GM23338 (cell line): ENCODE results near the gene DEPDC5.

Experiments
- EZH2 ChIP-seq: fragments of 200-600 bp; sonication (generic); IDR thresholded peaks from one replicate; pipeline ENCODE4 v1.8.0; 2017; ENCODE audit warnings: antibody characterized with exemption, mild to moderate bottlenecking, low read depth; ENCODE audit not compliant: unreplicated experiment
- EZH2phosphoT487 ChIP-seq: fragments of 200-600 bp; sonication (generic); IDR thresholded peaks from one replicate; pipeline ENCODE4 v1.8.1; 2018; ENCODE audit warnings: antibody characterized with exemption; ENCODE audit not compliant: unreplicated experiment
- POLR2AphosphoS5 ChIP-seq: IDR thresholded peaks from 2 replicates; pipeline ENCODE4 v1.6.1; 2016; ENCODE audit warnings: antibody characterized with exemption, low read depth
- TF ChIP-seq, protein P1 (sequence below), 2 experiments: fragments of 200-600 bp in 1 of 2; sonication (generic) in 1 of 2; conservative IDR thresholded peaks; 2 replicates each; pipeline versions ENCODE4 v1.5.1 to v1.6.1; 2016 to 2017; ENCODE audit warnings: antibody characterized with exemption in 2 of 2, low read depth in 2 of 2, mild to moderate bottlenecking in 2 of 2, moderate library complexity in 1 of 2
- TF ChIP-seq, protein P2 (sequence below): IDR thresholded peaks from 2 replicates; pipeline ENCODE4 v1.6.1; 2016; ENCODE audit warnings: antibody characterized with exemption

- TF ChIP-seq, protein P1, sequence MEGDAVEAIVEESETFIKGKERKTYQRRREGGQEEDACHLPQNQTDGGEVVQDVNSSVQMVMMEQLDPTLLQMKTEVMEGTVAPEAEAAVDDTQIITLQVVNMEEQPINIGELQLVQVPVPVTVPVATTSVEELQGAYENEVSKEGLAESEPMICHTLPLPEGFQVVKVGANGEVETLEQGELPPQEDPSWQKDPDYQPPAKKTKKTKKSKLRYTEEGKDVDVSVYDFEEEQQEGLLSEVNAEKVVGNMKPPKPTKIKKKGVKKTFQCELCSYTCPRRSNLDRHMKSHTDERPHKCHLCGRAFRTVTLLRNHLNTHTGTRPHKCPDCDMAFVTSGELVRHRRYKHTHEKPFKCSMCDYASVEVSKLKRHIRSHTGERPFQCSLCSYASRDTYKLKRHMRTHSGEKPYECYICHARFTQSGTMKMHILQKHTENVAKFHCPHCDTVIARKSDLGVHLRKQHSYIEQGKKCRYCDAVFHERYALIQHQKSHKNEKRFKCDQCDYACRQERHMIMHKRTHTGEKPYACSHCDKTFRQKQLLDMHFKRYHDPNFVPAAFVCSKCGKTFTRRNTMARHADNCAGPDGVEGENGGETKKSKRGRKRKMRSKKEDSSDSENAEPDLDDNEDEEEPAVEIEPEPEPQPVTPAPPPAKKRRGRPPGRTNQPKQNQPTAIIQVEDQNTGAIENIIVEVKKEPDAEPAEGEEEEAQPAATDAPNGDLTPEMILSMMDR (conservative IDR thresholded peaks at IDR 0.05; ENCODE audit: low read depth in 2 of 2), result no peak
- TF ChIP-seq EZH2 (no peak), POLR2AphosphoS5 (no peak), EZH2phosphoT487 (no peak)
- TF ChIP-seq, protein P2, sequence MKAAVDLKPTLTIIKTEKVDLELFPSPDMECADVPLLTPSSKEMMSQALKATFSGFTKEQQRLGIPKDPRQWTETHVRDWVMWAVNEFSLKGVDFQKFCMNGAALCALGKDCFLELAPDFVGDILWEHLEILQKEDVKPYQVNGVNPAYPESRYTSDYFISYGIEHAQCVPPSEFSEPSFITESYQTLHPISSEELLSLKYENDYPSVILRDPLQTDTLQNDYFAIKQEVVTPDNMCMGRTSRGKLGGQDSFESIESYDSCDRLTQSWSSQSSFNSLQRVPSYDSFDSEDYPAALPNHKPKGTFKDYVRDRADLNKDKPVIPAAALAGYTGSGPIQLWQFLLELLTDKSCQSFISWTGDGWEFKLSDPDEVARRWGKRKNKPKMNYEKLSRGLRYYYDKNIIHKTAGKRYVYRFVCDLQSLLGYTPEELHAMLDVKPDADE, result no peak
Observed at GRCh38 chr22:31906086-31906485, 152.3 kb downstream of the DEPDC5 start.
